8988T (cell line): ENCODE data around the gene RGS10.

Experiments
- DNase-seq: peaks from one replicate; pipeline ENCODE4 v3.0.0; 2011

The RGS10 gene

GRCh38 chr10:119517235-119518141 lies 25.0 kb downstream of the RGS10 start:
- no peak for DNase-seq

GRCh38 chr10:119516381-119517234 lies 25.9 kb downstream of the RGS10 start:
- DNase-seq = no peak

- DNase-seq = no peak
Measured at GRCh38 chr10:119515511-119516045, 26.9 kb downstream of the RGS10 start.

GRCh38 chr10:119514819-119515218 lies 27.7 kb downstream of the RGS10 start:
- DNase-seq = no peak

GRCh38 chr10:119511828-119512515 lies 30.5 kb downstream of the RGS10 start:
- DNase-seq = no peak

- no peak for DNase-seq
Measured at GRCh38 chr10:119509909-119510451, 32.5 kb downstream of the RGS10 start.

- DNase-seq = no peak
Measured at GRCh38 chr10:119507115-119507514, 35.4 kb downstream of the RGS10 start.

GRCh38 chr10:119505588-119506315 lies 36.8 kb downstream of the RGS10 start:
- no peak for DNase-seq

GRCh38 chr10:119505131-119505551 lies 37.4 kb downstream of the RGS10 start:
- no peak for DNase-seq

- no peak for DNase-seq
Measured at GRCh38 chr10:119504651-119505050, 37.9 kb downstream of the RGS10 start.

GRCh38 chr10:119503821-119504220 lies 38.7 kb downstream of the RGS10 start:
- DNase-seq = no peak

- DNase-seq = no peak
Measured at GRCh38 chr10:119502618-119503155, 39.8 kb downstream of the RGS10 start.

- DNase-seq = no peak
Measured at GRCh38 chr10:119502209-119502608, 40.3 kb downstream of the RGS10 start.

- no peak for DNase-seq
Measured at GRCh38 chr10:119501690-119502089, 40.8 kb downstream of the RGS10 start.

GRCh38 chr10:119500821-119501220 lies 41.7 kb downstream of the RGS10 start:
- no peak for DNase-seq

- DNase-seq = no peak
Measured at GRCh38 chr10:119500123-119500795, 42.3 kb downstream of the RGS10 start.

GRCh38 chr10:119499677-119500002 lies 42.9 kb downstream of the RGS10 start:
- no peak for DNase-seq

GRCh38 chr10:119498889-119499676 lies 43.4 kb downstream of the RGS10 start:
- no peak for DNase-seq

GRCh38 chr10:119497243-119497642 lies 45.3 kb downstream of the RGS10 start:
- no peak for DNase-seq

- no peak for DNase-seq
Measured at GRCh38 chr10:119496273-119496672, 46.2 kb downstream of the RGS10 start.
